NCI-H510A (cell line): ENCODE measurements around the gene TSPEAR.
"Not testable (repeated sequence)": the region's sequence is repeated elsewhere in the genome, so short reads cannot be mapped to it uniquely, and the experiment has no call there.

Experiments
- DNase-seq: peaks from one replicate; lab custom pipeline; 2025; lab: John Stamatoyannopoulos, UW

The TSPEAR gene

DNA sequence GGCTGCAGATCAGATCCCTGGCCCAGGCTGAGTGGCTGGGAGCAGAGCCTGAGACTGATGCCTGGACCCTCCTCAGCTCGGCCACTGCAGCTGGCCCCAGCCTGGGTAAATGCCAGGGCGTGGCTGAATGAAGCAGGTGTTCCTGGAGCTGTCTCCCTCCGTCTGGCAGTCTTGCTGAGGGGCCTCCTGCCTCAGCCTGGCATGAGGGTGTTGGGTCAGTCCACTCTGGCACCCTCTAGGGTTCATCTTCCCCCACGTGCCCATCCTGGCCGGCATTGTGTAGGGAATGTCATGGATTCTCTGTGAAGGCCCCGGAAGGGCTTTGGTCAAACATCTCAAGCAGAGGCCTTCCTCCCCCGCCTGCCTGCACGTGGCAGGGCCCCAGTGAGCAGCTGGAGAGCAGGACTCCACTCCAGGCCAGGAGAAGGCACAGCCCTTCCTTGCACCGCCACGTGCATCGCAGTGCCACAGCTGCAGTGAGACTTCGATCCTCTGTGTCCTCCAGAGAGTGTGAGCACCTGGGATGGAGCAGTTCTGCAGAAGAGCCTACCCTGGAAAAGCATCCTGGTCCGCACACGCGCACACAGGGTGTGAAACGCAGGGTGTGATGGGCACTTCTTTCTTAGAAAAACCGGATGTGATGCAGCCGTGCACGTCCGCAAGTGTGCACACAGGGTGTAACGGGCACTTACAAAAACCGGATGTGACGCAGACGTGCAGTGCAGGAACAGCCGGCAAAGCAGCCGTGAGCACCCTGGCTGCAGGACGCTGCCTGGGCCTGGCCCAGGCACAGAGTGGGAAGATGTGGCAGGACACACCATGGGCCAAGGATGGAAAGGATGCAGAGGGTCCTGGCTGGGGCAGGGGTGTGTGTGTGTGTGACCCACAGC is 142.5 kb downstream of the TSPEAR start:
- DNase-seq, result no peak

DNA sequence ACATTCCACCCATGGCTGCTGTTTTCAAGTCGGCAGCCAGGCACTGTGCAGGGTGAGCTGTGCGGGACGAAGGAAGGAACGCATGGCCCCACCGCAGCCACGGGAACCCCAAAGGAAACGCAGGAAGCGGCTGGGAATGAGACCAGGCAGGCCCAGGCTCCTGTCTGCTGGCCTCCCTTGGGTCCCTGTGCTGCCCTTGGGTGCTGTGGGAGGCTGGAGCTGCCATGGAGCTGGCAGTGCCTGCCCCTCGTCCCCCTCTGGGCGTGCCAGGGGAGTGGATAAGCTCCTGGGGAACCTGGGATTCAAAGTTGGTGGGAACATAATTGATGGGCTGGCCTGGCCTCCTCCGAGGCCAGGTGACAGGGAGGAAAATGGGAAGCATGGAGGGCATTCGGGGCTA is 143.1 kb downstream of the TSPEAR start:
- no peak for DNase-seq

DNA sequence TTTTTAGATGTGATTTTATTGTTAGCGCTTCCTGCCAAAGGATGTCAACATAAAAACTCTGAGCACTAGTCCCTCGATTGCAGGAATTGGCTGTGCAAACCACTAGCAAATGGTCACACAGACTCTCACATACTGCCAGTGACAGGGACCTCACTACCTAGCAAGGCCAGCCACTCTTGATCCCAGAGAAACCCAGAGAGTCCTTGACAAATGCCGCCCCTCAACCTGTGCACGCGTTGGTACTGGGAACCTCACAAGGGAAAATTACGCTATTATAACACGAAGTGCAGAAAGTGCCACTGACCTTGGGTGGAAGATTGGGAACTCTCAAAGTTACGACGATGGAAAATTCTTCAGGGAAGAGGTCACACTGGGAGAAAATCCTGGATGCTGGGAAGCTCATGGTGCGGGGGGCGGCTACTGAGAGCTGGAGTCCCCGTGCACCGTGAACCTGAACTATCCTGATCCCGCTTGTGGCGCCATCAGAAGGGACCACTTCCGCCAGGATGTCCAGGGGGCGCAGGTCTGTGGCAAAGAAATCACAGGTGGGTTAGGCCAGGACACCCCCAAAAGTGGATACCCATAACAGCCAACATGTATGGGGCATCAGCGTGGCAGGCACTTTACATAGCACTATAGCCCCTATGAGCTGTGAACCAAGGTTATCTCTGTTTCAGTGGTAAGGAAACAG is 143.7 kb downstream of the TSPEAR start:
- DNase-seq, result no peak

DNA sequence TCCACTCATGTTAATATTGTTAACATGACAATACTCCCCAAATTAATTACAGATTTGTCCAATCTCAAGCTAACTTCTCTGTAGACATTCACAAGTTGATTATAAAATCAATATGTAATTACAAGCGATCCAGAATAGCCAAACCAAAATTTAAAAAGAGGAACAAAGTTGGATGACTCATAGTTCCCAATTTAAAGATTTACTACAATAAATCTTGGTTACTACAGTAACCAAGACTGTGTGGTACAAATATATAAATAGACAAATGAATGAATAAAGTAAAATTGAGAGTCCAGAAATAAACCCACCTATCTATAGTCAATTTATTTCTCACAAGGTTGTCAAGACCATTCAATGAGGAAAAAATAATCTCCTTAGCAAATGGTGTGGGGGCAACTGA is 145.0 kb downstream of the TSPEAR start:
- no peak for DNase-seq

DNA sequence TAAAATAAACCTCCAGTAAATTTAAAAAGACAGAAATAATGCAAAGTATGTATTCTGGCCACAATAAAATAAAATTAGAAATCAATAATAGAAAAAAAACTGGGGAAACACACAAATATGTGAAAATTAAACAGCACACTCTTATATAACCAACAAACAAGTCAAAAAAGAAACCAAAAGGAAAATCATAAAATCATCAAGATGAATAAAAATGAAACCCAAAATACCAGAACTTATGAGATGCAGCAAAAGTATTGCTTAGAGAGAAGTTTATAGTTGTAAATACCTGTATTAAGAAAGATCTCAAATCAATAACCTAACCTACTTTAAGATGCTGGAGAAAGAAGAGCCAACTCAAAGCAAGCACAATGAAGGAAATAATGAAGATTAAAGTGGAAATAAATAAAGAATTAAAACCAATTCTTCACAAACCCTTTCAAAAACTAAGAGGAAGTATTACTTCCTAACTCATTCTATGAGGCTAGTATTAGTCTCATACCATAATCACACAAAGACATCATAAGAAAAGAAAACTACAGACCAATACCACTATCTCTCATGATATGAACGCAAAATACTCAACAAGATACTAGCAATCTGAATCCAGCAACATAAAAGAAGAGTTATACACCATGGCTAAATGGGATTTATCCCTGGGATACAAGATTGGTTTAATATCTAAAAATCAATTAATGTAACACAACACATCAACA is 146.3 kb downstream of the TSPEAR start:
- DNase-seq, result no peak

DNA sequence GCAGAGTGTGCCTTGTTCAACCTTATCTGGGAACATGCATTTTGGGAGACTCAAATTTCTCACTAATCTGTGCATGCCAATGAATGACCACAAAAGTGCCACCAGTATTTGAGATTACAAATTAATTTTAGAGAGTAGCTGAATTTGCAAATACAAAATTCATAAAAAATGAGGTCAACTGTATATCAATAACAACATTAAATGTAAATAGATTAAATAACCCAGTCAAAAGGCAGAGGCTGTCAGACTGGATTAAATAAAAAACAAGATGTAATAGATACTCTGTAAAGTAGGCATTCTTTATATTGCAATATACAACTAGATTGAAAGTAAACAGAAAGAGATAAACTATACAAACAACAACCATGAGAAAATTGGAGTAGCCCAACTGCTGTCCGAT is 147.3 kb downstream of the TSPEAR start:
- no peak for DNase-seq

DNA sequence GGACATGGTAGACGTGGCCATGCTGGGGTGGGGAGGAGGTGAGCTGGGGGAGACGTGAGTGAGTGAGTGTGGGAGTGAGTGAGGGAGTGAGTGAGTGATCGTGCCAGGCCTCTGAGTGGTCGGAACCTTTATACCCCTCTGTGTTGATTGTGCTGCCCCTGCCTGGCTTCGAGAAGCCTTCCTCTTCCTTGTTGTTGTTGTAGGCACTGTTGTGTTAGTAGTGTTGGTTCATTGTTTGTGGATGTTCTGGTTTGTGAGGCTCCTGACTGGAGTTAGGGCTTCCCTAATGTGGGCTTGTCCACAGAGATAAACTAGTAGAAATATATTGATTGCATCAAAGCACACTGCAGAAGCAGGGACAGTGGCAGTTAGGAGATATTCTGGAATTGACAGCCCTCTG is 152.7 kb downstream of the TSPEAR start, which contains the start of gene KRTAP10-3:
Gene KRTAP10-3 (minus strand): TSS at position 101 of the 400 bp plus-strand sequence. CDS start 80 bp downstream, at position 21.
- DNase-seq, result no peak

DNA sequence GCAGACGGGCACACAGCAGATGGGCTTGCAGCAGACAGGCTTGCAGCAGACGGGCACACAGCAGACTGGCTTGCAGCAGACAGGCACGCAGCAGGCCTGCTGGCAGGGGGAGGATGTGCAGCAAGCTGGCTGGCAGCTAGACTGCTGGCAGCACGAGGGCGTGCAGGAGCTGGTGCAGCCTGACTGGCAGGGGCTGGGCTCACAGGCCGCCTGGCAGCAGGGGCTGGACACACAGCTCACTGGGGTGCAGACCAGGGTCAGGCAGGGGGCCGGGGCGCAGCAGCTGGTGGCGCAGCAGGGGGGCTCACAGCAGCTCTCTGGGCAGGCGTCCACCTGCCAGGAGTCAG is 153.1 kb downstream of the TSPEAR start:
- DNase-seq, result not testable (repeated sequence)

DNA sequence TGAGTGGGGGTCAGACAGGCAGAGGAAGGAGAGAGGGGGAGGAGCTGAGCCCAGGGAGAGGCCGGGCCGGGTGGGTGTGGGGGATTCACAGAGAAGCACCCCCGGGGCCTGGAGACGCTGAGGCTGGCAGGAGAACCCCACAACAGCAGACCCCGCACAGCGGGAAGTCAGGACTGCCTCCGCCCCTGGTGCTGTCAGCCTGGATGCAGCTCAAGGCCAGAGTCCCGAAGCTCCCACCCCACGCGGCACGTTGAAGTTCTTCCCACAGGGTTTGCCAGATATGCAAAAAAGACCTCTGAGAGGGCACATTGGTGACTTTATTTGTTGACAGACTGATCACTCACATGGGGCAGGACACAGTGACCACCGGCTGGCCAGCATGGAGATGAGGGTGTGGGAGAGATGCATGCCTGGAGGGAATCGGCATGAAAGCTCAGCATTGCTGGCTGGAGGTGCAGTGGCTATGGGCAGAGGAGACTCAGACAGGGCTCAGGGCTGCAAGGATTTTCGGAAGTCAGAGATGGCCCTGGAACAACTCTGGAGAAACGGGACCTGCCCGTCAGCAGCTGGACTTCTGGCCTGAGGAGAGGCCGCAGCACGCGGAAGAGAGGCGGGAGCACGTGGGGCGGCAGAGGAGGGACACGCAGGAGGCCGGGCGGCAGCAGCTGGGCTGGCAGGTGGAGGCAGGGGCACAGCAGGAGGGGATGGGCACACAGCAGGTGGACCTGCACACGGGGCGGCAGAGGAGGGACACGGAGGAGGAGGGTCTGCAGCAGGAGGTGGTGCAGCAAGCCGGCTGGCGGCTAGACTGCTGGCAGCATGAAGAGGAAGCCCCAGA is 153.7 kb downstream of the TSPEAR start:
- DNase-seq, result no peak

DNA sequence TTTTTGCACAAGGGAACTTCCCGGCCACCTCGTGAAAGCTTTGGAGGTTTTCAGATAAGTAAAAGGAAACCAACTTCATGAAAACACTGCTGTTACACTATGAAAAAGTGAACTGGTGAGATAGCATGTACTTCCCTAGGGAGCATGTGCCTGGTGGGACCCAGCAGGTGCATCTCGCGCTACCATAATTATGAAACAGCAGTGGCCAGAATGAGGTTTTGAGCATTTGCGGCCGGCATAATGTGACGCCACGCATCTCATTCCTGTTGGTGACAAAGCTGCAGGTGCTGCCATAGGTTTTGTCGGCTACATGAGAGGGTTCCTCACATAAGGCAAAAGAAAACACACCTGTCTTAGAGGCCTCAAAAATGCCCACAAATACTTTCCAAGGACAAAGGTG is 154.5 kb downstream of the TSPEAR start:
- DNase-seq, result no peak

DNA sequence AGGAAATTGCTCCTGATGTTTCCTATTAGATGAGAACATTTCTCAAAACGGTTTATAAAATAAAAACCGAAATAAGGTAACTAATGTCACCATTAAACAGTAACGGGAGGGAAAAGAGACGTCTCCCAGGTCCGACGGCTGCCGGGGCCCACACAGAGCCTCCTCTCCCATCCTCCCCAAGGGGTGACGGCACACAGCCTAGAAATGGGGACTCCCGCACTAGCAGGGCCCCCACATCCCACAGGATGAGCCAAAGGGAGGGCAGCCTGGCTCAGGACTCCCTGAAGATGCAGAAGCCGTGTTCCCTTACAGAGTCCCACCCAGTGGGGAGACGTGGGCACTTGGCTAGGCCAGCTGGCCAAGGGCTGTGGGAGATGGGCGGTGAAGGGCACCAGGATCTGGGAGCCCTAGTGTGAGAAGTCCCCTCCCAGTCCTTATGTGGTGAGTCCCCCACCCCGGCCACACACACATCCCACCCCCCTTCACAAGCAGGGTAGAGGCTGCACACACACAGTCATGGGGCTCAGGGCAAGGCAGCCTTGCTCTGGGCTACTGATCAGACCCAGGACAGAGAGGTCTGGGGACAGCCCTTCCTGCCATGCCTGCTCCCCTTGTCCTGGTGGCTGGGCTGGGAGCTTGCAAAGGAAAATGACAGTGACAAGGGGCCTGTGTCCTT is 156.0 kb downstream of the TSPEAR start:
- no peak for DNase-seq

DNA sequence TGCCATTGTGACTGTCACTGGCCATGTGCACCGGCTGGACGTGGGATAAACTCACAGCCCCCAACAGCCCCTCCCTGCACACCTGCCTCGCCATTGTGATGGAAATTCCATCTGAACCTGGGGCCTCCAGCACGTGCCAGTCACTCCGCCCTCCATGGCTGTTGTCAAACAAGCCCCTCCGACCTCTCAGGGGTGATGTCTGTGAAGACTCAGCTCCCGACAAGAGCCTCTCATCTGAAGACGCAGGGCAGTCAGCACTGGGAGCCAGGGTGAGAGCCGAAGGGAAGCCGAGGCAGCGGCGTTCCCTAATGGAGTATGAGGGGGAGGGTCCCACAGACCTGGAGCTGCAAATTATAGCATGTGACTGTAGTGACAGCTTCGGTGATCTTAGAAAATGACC is 158.7 kb downstream of the TSPEAR start:
- no peak for DNase-seq

DNA sequence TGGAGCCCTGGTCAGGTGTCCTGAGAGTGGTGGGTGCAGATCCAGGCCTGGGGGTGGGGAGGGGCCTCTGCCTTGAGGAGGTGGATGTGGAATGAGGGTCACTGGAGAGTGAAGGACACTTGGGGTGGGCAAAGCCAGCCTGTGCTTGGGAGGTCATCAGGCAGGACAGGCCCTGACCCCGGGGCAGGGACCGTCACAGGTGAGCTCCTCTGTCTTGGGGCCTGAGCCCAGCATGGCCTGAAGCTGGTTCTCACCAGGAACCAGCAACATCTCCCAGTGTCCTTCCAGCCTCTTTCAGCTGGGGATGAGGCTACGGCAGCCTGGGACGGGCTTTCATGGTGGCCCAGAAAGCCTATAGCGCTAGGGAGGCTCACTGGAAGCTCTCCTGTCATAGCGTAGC is 159.2 kb downstream of the TSPEAR start:
- DNase-seq, result no peak

DNA sequence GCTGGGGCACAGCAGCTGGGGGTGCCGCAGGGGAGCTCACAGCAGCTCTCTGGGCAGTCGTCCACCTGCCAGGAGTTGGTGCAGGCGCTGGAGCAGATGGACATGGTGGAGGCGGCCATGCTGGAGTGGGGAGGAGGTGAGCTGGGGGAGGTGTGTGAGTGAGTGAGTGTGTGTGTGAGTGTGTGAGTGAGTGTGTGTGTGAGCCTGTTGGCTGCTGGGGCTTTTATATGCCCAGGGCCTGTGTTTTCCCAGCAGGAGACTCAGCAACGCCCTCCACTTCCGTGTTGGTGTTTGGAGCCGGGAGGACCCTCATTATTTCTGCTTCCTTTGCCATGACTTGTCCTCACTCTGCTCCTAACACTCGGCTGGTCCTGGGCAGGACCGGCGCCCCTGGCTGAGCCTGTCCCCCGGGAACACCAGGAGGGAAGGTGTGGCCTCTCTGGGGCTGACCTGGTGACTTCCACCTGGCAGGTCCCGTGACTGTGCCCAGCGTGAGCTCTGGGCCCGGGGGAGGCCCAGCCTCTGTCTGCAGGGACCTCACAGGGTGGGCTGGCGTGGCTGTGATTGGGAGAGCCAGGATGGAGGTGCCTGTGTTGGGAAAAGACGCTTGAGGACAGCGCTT is 159.9 kb downstream of the TSPEAR start, which contains the start of gene KRTAP10-2:
Gene KRTAP10-2 (minus strand): TSS at position 166 of the 622 bp plus-strand sequence. CDS start 47 bp downstream, at position 119.
- DNase-seq, result no peak

DNA sequence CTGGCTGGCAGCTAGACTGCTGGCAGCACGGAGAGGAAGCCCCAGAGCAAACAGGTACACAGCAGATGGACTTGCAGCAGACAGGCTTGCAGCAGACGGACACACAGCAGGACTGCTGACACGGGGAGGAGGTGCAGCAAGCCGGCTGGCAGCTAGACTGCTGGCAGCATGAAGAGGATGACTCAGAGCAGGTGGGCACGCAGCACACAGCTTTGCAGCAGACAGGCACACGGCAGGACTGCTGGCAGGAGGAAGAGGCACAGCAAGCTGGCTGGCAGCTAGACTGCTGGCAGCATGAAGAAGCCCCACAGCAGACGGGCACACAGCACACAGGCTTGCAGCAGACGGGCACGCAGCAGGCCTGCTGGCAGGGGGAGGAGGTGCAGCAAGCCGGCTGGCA is 160.6 kb downstream of the TSPEAR start:
- DNase-seq, result no peak

DNA sequence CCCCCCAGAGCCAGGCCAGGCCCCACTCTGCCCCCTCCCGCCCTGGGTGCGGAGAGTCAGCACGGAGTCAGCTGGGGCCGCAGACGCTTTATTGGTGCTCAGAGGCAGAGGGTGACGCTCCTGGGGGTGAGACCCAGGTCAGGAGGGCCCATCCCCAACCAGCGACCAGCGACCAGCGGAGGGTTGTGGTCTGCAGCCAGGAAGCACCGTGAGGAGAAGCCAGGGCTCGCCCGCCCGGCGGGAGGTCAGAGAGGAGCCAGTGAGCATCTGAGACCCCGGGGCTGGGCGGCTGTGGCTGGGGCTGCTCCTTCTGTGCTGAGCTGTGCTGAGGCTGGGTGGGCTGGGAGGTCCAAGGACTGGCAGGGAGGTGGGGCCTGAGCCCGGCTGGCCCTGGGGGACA is 161.1 kb downstream of the TSPEAR start:
- DNase-seq, result not testable (repeated sequence)

DNA sequence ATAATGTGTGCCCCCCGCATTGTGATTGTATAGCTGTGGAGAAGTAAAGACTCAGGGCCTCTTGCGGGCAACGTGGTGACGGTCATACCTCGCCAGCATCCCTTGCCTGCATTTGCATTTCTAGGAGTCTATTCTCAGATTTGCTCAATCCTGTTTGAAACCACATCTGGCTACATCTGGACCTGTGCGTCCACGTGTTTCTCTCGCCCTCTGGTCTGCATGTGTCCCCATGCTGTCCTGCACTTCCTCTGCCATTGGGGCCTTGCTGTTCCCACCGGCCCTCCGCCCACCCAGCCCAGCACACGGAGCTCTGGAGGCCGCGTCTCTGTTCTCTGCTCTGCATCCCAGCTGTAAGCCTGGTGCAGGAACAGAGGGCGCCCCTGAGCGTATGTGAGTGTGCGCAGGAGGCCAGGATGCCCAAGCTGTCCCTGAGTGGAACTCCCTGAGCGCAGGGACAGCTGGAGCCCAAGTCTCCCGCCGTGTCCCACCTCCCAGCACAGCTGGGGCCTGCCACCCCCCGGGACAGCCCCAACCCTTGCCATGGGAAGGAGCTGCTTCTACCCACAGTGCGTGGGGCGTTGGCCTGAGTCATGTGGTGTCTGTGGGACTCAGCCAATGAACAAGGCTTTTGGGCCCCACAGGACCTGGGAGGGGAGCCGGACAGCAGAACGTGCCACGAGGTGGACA is 161.7 kb downstream of the TSPEAR start:
- DNase-seq, result no peak

DNA sequence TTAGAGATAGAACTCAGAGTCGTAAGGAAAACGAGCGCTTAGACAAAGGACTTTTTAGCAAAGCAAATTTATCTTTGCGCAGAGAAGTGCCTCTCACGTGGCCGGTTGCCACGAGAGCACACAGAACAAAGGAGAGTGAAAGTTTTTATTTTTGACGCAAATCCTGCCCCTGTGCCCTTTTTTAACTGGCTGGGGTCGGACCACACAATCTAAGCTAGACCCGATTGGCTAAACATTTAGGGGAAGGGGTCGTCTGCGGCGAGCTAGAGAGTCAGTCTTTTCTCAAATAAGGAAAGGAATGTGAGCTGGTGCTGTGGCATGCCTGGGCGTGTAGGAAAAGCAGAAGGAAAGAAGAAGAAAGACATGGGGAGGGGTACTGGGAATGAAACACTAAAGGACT is 162.4 kb downstream of the TSPEAR start:
- no peak for DNase-seq

DNA sequence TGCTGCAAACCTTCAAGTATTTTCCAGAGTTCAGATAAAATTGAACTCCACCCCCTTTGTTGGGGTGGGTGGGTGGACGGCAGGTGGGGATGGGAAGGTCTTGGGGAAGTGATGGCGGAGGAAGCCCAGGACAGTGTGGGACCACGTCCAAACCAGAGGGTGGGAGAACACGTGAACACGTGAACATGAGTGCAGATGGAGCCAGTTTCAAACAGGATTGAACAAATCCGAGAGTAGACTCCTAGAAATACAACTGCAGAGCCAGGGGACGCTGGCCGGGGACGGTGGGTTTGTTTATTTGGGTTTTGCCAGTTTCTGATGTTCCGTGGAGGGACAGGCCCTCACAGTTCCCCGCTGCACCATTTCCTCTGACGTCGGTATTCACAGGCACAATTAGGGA is 163.0 kb downstream of the TSPEAR start:
- no peak for DNase-seq
